SW480 (cell line): ENCODE results near the gene DNMT3L.
"Not testable (repeated sequence)": the region's sequence is repeated elsewhere in the genome, so short reads cannot be mapped to it uniquely, and the experiment has no call there.

Experiments used
- DNase-seq: peaks from one replicate; pipeline ENCODE4 v3.0.0-alpha.2; 2016; ENCODE audit warnings: low spot score

DNMT3L gene

DNA sequence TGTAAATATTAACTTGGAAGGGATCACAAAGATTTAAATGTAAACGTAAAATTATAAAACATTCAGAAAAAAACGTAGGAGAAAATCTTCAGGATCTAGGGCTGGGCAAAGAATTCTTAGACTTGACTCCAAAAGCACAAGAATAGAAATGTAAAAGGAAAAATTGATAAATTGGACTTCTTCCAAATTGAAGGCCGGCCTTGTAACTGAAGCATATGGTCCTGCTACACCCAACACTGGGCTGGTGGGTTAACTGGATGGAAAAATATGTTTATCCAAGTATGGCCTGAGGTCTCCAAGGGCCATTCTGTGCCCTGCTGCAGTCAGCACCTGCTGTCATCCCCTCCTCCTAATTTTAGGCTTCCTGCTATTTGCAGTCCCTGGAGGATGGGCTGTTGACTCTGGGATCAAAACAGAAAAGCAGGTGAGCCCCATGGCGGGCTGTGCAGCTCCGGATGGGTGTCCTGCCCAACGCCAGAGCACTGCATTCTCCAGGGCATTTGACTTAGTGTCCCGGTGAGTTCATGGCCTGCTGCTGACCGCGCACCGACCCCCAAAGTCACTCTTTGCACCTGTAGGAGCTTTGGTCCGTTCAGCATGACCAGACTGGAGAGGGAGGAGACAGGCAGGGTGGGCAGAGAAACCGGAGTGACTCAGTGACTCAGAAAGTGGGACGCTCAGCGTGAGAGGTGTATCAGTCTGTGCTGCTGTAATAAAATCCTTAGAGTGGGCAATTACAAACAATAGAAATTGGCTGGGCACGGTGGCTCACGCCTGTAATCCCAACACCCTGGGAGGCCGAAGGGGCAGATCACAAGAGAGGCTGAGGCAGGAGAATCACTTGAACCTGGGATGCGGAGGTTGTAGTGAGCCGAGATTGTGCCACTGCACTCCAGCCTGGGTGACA lies 17.9 kb upstream of the DNMT3L start:
- no peak for DNase-seq

DNA sequence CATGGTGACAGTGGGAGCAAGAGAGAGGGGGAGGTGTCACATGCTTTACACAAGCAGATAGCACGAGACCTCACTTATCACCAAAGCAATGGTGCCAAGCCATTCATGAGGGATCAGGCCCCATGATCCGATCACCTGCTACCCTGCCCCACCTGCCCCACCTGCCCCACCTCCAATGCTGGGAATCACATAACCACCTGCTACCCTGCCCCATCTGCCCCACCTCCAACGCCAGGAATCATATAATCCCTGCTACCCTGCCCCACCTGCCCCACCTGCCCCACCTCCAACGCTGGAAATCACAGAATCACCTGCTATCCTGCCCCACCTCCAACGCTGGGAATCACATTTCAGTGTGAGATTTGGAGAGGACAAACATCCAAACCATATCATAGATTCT lies 13.3 kb upstream of the DNMT3L start:
- DNase-seq, result no peak

DNA sequence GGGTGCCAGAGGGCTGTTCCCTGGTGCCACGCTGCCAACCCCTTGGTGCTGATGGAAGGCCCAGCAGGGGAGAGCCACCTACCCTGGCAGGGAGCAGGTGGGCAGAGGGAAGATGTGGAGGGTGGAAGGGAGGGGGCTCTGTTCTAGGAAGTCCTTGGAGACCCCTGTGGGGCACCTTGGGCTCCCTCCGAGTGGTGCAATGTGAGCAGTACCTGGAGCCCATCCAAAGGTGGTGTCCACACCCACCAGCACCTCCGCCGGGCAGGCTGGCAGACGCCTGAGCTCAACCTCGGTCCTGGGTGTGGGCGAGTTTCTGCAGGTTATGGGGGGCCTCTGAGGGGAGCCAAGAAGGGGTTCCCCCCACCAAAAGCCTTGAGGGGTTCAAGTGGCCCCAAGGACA lies 11.3 kb upstream of the DNMT3L start:
- DNase-seq, result no peak

DNA sequence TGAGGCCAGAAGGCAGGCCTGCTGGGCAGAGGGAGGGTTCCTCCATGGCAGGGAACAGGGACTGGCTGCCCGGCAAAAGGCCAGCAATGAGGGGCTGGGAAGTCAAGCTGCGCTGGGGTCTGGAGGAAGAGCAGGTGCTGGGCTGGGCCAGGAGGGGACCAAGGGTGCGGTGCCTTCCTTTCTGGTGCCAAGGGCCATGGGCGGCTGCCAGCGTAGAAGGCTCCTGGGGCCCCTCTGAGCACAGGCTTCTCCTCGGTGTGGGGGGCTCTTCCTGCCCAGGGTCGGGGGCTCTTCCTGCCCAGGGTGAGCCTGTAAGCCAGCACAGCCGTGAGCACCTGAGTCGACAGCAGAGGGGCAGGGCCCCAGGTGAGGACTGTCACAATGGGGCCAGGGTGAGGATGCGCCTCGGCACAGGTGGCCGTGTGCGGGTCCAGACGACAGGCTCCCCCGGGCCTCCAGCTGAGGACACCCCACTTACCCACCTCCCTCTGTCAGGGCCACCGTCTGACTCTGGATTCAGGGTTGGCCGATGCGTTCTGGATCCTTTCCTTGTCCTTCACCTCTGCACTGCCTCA lies 10.7 kb upstream of the DNMT3L start:
- no peak for DNase-seq

DNA sequence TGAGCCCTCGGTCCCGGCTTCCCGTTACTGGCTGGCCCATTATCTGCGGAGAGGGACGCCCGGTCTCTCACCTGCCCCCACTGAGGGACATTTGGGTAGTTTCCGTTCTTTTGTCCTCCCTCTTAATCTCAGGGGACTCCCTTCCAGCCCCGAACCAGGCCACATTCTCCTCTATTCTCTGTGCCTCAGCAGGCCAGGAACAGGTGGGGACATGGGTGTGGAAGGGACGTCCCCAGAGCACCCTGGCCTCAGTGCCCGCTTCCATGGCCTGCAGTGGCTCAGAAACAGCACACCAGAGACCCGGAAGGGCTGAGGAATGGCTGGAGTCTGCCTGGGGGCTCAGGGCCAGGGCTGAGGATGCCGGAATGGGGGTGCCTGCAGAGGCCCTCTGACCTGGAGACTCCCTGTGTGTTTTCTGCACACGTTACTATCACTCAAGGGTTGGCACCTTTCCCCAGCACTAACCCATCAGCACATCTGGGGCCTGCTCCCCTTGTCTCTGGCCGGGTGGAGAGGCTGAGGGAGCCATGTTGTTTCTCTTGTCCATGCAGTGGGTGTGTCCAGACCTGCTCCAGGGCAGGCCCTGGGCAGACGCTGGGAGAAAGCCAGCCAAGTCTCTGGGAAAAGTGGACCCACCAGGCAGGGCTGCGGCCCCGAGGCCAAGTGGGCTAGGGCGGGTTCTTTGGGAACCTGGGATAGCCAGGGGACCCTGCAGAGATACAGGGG lies 10.0 kb upstream of the DNMT3L start:
- DNase-seq, result no peak

DNA sequence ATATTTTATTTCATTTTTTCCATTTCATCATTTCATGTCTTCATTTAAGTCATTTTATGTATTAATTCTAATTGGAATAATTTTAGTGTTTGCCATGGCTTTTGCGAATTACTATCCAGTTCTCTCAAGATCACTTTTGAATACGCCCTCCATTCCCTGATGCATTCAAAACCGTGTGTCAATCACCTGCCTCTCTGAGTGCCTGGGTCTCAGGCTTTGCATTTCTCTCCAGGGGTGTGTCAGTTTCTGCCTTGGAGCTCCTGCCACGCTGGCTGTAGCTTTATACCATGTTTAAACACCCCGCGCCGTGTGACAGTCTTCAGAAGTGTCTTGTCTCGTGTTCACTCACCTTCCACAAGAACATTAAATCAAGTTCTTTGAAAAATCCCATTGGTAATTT lies 7.4 kb upstream of the DNMT3L start:
- no peak for DNase-seq

DNA sequence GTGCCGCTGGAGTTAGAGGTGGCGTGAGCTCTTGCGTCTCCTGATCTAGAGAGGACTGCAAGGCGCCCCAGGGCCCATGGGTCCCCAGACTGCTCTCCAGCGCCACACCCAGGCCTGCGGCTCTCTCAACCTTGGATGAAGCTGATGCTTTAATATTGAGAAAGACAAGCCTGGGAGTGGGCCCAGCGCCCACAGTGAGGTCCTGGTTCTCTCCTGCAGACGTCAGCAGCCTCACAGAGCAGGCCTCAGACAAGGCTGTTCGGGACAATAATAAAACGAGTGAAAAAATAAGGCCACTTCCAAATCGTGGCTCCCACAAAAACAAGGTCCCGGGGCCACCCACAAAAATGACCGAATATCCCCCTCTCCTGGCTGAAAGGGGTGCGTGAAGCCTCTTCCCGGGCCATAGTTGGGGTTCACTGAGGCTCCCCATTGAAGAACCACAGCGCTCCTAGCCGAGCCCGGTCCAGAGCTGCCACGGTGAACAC lies 6.0 kb upstream of the DNMT3L start:
- DNase-seq, result no peak

DNA sequence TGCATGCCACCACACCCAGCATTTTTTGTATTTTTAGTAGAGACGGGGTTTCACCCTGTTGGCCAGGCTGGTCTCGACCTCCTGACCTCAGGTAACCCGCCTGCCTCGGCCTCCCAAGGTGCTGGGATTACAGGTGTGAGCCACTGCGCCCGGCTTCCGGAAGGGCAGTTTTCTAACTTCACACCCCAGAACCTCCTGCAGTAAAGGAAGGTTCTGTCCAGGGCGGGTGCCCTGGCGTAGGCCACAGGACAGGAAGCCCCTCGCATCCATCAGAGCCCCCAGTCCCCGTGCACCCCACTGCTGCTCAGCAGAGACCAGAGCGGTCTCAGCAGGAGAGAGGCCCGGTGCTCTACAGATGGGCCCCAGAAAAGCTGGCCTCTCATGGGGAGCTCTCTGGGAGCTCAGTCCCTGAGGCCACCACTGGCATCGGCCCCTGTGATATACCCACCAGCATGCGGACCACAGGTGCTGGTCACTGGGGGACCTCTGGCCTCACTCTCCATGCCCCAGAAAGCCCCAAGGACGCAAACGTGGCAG lies 4.1 kb upstream of the DNMT3L start:
- DNase-seq, result no peak

DNA sequence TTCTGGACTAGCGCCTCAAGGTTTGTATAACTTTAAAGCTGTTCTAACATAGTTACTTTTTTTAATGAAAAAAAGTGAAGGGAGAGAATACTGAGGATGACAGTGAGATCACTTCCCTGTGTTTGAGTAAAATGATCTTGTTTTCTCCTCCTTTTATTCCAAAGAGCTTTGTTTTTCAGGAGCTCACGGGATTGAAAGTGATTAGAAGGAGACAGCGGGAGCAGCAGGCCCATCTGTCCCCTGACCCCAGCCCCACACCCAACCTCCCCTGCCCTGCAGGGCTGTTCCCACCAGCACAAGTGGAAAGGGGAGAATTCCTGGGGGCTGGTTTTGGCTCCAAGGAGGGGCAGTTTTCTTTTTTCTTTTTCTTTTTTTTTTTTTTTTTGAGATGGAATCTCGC lies 2.1 kb upstream of the DNMT3L start:
- no peak for DNase-seq

DNA sequence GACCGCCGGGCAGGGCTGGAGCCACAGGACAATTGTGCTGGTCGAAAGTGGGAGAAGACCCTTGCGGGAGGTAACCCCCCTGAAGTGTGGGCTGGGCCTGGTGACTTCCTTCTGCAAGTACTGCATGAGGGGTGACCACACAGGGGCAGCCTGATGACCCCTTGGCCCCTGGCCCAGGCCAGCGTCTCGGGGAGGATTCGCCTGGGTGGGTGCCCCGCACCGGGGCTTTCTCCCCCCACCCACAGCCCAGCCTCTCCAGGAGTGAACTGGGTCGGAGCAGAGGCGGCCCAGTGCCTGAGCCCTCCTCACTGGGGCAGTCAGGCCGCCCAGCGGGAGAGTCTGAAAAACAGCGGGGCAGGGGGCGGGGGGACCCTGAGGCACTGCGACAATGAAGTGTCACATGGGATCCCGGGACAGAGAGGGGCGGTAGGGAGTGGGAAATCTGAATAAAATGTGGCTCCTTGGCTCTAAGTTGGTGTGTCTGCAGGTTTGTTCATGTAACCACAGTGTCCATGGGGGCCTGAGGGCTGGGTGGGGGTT lies 1.6 kb upstream of the DNMT3L start:
- DNase-seq, result no peak

DNA sequence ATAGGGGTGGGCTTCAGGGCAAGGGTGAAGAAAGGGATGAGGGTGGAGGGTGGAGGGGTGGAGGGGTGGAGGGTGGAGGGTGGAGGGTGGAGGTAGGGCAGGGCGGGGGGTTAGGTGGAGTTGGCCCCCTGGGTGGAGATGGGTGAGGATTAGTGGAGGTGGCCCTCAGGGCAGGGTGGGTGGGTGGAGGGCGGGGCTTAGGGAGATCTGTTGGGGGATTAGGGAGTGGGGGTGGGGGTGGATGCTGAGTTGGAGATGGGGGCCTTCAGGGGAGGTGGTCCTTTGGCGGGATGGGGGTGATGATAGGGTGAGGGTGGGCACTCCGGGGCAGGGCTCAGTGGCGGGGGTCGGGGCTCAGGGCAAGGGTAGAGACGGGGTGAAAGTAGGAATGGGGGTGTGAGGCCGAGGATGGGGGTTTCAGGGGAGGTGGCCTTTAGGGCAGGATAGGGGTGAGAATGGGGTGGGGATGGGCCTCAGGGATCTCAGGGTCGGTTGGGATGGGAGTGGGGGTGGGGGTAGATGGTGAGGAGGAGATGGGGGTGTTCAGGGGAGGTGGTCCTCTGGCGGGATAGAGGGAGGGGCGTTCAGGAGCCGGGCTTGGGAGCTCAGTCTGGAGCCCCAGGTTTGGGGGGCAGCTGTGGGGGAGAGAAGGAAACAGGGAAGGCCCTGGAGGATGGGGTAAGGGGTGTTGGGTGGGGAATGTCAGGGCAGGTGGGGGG lies 800 bp upstream of the DNMT3L start:
- DNase-seq, result no peak

DNA sequence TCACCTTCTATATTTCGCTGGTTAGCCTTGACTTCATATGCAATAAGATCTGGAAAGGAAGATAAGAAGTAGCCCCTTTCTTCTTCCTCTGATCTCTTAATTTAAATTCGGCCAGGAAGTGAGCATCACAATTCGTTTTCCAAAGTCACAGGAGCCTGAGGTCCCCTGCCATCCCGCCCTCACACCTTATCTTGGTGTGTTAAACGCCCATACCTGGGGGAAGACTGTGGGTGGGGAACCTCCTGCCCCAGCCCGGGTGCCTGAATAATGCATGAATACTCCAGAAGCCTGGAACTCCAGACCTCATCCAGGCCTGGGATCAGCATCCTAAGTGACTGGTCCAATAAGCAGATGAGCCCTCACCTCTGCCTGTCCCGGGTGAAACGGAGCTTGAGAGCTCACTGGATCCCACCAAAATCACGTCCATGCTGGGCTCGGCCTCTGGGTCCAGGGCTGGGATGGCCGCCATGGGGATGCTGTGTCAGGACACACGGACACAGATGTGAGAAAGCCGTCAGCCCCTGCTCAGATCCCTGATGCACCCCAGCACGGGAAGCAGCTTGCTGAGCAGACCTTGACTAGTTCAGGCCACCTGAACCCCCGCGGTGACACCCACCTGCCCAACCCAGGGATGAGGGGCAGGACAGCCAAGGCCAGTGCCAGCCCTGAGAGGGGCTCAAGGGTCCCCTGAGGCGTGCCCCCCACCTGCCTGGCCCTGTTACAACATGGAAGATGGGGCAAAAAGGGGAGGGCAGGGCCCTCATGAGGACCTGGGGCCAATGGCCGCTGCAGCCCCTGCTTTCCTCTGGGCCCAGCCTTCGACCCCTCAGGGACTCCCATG lies 686 bp downstream of the DNMT3L start:
- DNase-seq, result no peak

DNA sequence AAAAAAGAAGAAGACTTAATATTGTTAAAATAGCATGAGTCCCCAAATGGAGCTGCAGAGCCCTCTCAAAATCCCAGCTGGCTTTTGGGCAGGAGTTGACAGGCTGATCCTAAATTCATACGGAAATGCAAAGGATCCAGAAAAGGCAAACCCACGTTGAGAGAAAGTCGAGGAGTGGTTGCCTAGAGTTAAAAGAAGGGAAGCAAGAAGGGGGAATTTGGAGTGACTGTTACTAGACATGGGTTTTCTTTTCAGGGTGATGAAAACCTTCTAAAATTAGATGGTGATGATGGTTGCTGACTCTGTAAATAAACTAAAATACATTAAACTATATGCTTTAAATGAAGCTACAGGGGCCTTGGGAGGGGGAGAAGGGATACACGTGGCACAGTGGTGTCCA lies 1.6 kb downstream of the DNMT3L start:
- DNase-seq, result no peak

DNA sequence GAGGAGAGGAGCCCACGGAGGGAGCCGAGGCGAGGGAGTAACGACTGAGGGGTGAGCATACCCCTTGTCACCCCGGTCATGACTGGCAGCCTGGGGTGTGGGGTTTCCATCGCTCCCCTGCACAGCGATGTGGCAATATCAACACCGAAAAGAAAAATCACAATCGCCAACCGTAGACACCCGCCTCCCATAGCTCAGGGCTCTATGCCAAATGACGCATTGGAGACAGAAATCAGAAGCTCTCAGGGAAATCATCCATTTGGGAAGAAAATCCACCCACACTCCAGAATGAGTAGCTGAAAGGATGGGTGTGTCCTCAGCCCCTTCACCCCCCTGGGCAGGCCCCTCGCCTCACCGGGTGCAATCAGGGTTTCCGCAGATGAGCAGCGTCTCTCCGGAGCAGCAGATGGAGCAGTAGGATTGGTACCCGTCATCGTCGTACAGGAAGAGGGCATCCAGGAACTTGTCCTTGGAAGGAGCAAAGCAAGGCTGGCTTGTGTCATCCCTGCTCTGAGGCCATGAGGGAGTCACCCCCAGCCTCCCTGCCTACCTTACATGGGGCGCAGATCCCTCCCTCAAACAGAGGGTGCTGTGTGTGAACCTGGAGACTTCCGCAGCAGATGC lies 2.5 kb downstream of the DNMT3L start:
- no peak for DNase-seq

DNA sequence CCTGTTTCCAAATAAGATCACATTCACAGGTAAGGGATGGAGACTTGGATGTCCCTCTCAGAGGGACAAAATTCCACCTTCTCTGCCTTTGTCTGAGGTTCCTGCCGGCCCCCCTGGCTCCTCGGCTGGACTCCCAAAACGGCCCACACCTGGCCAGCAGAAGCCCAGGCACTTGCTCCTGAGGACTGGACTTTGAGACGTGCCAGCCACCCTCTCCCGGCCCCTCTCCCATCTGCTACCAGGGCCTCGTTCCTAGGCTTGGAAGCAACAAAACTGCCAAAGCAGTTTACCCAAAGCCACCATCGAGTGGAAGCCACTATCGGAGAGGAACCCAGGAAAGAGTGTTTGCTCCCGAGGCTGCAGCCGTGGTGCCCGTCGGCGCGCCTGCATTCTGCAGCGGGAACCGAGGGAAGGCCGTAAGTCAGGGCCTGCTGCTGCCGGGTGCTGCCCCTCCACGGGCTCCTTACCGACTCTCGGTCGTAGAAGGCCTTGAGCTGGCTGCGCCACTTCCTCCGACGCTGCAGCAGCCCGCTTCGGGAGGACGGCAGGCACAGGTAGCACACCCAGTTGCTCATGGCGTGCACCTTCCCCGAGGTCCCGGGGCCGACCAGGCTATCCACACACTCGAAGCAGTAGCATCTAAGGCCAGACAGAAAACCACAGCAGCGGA lies 3.5 kb downstream of the DNMT3L start:
- DNase-seq, result no peak

DNA sequence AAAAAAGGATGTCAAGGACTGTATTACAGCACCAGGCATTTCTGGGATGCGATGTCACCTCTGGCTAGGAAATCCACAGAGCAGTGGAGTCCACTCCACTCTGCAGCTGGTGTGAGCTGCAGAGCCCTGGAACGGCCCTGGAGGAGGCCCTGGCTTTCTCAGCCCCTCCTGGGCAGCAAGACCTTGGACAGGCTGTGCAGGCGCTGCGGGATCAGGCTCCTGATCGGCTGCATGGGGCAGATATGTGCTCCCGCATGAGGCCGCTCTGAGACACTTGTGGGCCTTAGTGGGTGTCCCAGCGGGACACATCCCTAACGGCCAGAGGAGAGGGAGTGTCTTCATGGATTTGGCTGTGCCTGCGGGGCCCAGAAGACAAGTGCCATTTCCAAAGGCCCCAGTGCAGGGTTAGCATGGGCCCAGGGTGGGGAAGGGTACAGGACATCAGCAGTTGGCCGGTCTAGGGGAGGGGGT lies 6.2 kb downstream of the DNMT3L start:
- no peak for DNase-seq

DNA sequence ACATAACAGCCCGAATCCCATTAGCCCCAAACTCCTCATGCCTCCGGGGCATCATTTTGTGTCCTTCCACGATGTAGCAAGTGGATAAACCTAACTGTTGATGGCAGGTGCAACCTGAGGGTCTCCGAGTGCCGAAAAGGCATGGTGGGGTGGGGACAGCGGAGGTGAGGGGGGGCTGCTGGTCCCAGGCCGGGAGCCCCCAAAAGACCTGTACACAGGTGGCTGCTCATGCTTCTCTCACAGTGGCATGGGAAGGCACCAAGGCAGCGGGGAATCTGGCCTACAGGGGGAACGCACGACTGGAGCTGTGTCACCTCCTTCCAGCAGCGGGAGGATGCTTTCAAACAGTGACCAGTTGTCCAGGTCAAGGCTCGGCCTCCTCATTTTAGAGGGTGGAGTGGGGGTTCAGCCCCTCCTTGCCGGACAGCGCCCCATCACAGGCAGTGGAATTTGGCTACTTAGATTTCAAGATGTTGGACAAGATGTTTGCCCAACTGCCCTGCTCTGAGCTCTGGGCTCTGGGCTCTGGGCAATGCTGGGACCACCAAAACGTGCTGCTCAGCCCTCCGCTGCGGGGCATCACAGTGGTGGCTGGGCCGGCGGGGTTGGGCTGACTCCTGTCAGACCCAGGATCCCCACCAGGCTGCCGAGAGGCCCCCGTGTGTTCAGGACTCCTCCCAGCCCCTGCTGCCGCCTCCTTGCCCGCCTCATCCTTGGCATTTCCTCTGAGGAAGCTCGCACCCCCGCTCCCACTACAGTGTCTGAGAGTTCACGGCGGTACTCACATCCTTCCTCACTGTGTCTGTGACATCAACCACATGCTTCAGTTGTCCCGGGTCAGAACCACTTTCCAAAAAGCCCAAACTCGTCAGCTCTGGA lies 7.6 kb downstream of the DNMT3L start:
- DNase-seq, result no peak

DNA sequence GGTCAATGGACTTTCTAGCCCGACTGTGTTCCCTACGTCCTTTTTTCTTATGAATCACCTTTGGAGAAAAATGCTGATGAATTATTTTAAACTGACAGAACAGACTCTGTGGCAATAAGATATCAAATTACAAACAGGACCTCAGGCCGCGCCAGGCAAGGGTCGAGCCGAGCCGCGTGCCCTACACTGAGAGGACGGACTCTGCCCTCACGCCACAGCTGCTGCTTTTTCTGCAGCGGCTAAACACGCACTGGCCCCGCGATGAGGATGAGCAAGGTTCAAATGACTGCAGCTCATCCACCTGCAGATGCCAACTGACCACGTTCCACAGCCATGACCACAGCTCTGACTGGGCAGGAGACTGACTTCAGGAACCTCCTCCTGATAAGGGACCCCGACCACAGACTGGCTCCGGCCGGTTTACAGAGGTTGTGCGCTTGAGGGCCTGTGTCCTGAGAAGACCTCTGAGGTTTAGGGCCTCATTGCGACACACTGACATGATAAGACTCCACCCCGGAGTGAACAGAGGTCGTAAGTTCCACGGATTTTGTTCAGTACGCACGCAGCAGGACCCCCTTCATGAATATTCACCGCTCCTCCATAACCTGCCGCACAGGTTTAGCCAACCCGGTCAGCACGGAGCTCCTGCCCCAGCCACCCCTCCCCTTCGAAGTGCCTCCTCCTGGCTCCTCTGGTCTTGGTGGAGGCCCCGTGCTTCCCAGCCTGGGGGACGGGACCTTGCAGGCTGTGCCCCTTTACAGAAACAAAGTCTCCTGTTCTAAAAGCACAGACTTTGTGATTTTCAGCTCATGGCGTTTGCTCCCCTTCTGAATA lies 12.3 kb downstream of the DNMT3L start:
- DNase-seq, result not testable (repeated sequence)
